Lower leg skin (tissue), 3 donors: ENCODE results near the gene BIK.

ENCODE experiments used
- POLR2A ChIP-seq, 2 donors: fragments of 450-650 bp; IDR thresholded peaks; one replicate each; pipeline ENCODE4 v1.6.1; 2016 to 2017; ENCODE audit warnings: antibody characterized with exemption in 2 of 2, mild to moderate bottlenecking in 1 of 2, moderate library complexity in 1 of 2
- TF ChIP-seq, protein P1 (sequence below), 3 donors: fragments of 450-650 bp; IDR thresholded peaks; one replicate each; pipeline ENCODE4 v1.5.1; 2016; ENCODE audit warnings: antibody characterized with exemption in 3 of 3, mild to moderate bottlenecking in 3 of 3, moderate library complexity in 2 of 3

DNA sequence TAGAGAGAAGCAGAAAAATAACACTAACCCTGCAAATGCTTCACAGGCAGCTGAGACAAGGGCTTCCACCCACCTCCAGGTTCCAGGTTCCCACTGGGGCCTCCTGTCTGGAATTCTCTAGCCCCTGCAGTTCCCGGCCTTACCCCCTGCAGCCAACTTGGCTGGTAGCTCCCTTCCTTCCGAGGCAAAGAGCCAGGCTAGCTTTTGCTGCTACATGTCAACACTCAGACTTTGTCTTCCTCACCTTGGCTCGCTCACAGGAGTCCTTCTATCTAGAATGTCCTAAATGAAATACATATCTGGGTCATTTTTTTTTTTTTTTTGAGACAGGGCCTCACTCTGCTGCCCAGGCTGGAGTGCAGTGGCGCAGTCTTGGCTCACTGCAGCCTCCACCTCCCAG is 11.5 kb upstream of the BIK start:
- TF ChIP-seq, protein P1, sequence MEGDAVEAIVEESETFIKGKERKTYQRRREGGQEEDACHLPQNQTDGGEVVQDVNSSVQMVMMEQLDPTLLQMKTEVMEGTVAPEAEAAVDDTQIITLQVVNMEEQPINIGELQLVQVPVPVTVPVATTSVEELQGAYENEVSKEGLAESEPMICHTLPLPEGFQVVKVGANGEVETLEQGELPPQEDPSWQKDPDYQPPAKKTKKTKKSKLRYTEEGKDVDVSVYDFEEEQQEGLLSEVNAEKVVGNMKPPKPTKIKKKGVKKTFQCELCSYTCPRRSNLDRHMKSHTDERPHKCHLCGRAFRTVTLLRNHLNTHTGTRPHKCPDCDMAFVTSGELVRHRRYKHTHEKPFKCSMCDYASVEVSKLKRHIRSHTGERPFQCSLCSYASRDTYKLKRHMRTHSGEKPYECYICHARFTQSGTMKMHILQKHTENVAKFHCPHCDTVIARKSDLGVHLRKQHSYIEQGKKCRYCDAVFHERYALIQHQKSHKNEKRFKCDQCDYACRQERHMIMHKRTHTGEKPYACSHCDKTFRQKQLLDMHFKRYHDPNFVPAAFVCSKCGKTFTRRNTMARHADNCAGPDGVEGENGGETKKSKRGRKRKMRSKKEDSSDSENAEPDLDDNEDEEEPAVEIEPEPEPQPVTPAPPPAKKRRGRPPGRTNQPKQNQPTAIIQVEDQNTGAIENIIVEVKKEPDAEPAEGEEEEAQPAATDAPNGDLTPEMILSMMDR (IDR thresholded peaks at IDR 0.05), result no peak
- no peak for TF ChIP-seq POLR2A (IDR thresholded peaks at IDR 0.05)
